ENCODE results near the gene USP10. TPM values are rescaled to one million over a fixed set of nuclear protein-coding genes. Genes with fewer than 3 reads are reported as not detected.

The USP10 gene
- total RNA-seq, 1 donor from 2014 or later = 67.8 TPM

GRCh38 chr16:84667600-84668309 is 32.0 kb upstream of the USP10 start:
- H3K27me3 ChIP-seq (ENCODE audit: control insufficient read depth, insufficient read depth, low read length) = no peaks in the 10 kb centered on the region
- H3K36me3 ChIP-seq (ENCODE audit: control insufficient read depth, insufficient read depth, low read length) = peaks cover 2% of the 10 kb centered on the region
- no peak overlapping the region for H3K4me3 ChIP-seq (ENCODE audit: low read depth, low read length)
- TF ChIP-seq, protein P1, sequence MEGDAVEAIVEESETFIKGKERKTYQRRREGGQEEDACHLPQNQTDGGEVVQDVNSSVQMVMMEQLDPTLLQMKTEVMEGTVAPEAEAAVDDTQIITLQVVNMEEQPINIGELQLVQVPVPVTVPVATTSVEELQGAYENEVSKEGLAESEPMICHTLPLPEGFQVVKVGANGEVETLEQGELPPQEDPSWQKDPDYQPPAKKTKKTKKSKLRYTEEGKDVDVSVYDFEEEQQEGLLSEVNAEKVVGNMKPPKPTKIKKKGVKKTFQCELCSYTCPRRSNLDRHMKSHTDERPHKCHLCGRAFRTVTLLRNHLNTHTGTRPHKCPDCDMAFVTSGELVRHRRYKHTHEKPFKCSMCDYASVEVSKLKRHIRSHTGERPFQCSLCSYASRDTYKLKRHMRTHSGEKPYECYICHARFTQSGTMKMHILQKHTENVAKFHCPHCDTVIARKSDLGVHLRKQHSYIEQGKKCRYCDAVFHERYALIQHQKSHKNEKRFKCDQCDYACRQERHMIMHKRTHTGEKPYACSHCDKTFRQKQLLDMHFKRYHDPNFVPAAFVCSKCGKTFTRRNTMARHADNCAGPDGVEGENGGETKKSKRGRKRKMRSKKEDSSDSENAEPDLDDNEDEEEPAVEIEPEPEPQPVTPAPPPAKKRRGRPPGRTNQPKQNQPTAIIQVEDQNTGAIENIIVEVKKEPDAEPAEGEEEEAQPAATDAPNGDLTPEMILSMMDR (IDR thresholded peaks at IDR 0.05; ENCODE audit: insufficient read depth, low read length, poor library complexity, severe bottlenecking) = no peak
- DNase-seq (ENCODE audit: low read depth) = no peak

DNA sequence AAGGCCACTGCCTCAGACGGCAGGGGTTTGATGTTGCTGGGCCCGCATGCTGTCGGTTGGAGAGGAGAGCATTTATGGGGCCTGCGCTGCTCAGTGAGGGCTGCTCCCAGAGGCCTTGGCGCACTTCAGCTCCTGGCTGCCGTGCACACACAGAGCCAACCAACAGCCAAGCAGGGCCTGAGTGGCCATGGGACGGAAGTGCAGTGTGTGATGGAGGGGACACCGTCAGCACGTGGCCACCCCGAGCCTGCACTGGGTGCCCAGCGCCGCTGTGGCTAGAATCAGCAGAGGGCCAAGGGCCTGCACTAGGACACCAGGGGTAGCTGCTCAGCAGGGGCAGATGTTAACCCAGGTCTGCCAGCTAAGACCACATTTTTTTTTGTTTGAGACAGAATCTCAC is 29.7 kb upstream of the USP10 start:
- no peak for DNase-seq (ENCODE audit: low read depth)

DNA sequence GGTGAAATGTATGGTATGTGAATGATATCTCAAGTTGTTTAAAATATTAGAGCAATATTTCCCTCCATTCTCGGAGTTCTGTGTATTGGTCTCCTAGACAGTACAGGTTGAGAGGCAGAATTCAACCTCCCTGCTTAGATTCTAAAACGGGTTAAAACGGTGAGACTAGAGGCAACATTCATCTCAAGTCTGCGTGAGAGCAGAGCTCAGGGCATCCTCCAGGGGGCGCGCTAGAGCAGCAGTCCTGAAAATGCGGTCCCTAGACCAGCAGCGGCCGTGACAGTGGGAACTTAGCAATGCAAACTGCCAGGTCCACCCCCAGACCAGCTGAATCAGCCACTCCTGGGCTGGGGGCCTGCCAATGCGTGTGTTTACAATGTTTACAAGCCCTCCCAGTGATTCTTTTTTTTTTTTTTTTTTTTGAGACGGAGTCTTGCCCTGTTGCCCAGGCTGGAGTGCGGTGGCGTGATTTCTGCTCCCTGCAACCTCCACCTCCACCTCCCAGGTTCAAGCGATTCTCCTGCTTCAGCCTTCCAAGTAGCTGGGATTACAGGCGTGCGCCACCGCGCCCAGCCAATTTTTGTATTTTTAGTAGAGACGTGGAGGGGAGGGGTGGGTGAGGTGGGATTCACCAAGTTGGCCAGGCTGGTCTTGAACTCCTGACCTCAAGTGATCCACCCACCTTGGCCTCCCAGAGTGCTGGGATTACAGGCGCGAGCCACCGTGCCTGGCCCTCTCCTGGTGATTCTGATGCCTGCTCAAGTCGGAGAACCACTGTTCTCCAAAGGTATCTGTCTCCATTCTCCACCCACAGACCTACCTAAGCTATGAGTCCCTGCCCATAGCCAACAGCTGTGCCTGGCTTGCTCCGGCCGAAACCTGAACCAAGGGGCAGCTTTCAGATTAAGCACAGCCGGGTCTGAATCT is 27.3 kb upstream of the USP10 start:
- Histone ChIP-seq H3K36me3 (ENCODE audit: control insufficient read depth, insufficient read depth, low read length) (no peaks in the 10 kb centered on the region), H3K4me3 (ENCODE audit: low read depth, low read length) (no peak overlapping the region), H3K27me3 (ENCODE audit: control insufficient read depth, insufficient read depth, low read length) (no peaks in the 10 kb centered on the region)
- TF ChIP-seq, protein P1 (IDR thresholded peaks at IDR 0.05; ENCODE audit: insufficient read depth, low read length, poor library complexity, severe bottlenecking) = peak; percentile 90
- DNase-seq (ENCODE audit: low read depth) = no peak

More for the DNA sequence above, 29.7 kb upstream of the USP10 start:
- Histone ChIP-seq H3K4me3 (ENCODE audit: low read depth, low read length) (no peak overlapping the region), H3K27me3 (ENCODE audit: control insufficient read depth, insufficient read depth, low read length) (no peaks in the 10 kb centered on the region), H3K36me3 (ENCODE audit: control insufficient read depth, insufficient read depth, low read length) (peaks cover 2% of the 10 kb centered on the region)
- TF ChIP-seq, protein P1 (IDR thresholded peaks at IDR 0.05; ENCODE audit: insufficient read depth, low read length, poor library complexity, severe bottlenecking) = no peak

- Histone ChIP-seq H3K4me3 (ENCODE audit: low read depth, low read length) (no peak overlapping the region), H3K36me3 (ENCODE audit: control insufficient read depth, insufficient read depth, low read length) (no peaks in the 10 kb centered on the region), H3K27me3 (ENCODE audit: control insufficient read depth, insufficient read depth, low read length) (no peaks in the 10 kb centered on the region)
- DNase-seq (ENCODE audit: low read depth) = no peak
- TF ChIP-seq, protein P1 (IDR thresholded peaks at IDR 0.05; ENCODE audit: insufficient read depth, low read length, poor library complexity, severe bottlenecking) = no peak
Observed at GRCh38 chr16:84673203-84673535, 26.6 kb upstream of the USP10 start.

GRCh38 chr16:84673561-84673960 is 26.2 kb upstream of the USP10 start:
- Histone ChIP-seq H3K4me3 (ENCODE audit: low read depth, low read length) (no peak overlapping the region), H3K27me3 (ENCODE audit: control insufficient read depth, insufficient read depth, low read length) (no peaks in the 10 kb centered on the region), H3K36me3 (ENCODE audit: control insufficient read depth, insufficient read depth, low read length) (no peaks in the 10 kb centered on the region)
- DNase-seq (ENCODE audit: low read depth) = no peak
- TF ChIP-seq, protein P1 (IDR thresholded peaks at IDR 0.05; ENCODE audit: insufficient read depth, low read length, poor library complexity, severe bottlenecking) = no peak

Measured in kidney epithelial cell (primary cell).